ENCODE data around the gene ACOXL. TPM values are rescaled to one million over a fixed set of nuclear protein-coding genes. Genes with fewer than 3 reads are reported as not detected.

Gene ACOXL
- total and polyA plus RNA-seq, 9 donors, result 0.08 to 0.56 (median 0.19) TPM

GRCh38 chr2:110931648-110932047 is 199.3 kb downstream of the ACOXL start:
- Histone ChIP-seq H3K27me3 (ENCODE audit: control insufficient read depth, insufficient read depth, low read length) (no peaks in the 10 kb centered on the region), H3K9me3 (replicated peaks; ENCODE audit: control insufficient read depth, low read depth, low read length) (peaks cover 10% of the 10 kb centered on the region), H3K27ac (ENCODE audit: low read length) (no peak overlapping the region), H3K4me1 (ENCODE audit: control insufficient read depth, insufficient read depth, low read length) (no peaks in the 10 kb centered on the region), H3K36me3 (ENCODE audit: control insufficient read depth, insufficient read depth, low read length) (no peaks in the 10 kb centered on the region), H3K4me3 (ENCODE audit: low read length) (no peak overlapping the region)
- no CpG with 5 or more reads among the region's 2 CpGs for WGBS (ENCODE audit: insufficient coverage)
- peak; percentile 75 for DNase-seq

- WGBS (ENCODE audit: insufficient coverage), result 98% methylated on average over 8 of the region's 10 CpGs
- Histone ChIP-seq H3K4me3 (ENCODE audit: low read length) (no peak overlapping the region), H3K36me3 (ENCODE audit: control insufficient read depth, insufficient read depth, low read length) (no peaks in the 10 kb centered on the region), H3K4me1 (ENCODE audit: control insufficient read depth, insufficient read depth, low read length) (no peaks in the 10 kb centered on the region), H3K9me3 (replicated peaks; ENCODE audit: control insufficient read depth, low read depth, low read length) (peaks cover 10% of the 10 kb centered on the region), H3K27me3 (ENCODE audit: control insufficient read depth, insufficient read depth, low read length) (no peaks in the 10 kb centered on the region), H3K27ac (ENCODE audit: low read length) (no peak overlapping the region)
- DNase-seq, result no peak
These were observed 201.0 kb downstream of the ACOXL start for GRCh38 chr2:110933420-110933819.

GRCh38 chr2:110934948-110935347 is 202.6 kb downstream of the ACOXL start:
- Histone ChIP-seq H3K9me3 (replicated peaks; ENCODE audit: control insufficient read depth, low read depth, low read length) (peaks cover 2% of the 10 kb centered on the region), H3K4me3 (ENCODE audit: low read length) (no peak overlapping the region), H3K4me1 (ENCODE audit: control insufficient read depth, insufficient read depth, low read length) (no peaks in the 10 kb centered on the region), H3K27me3 (ENCODE audit: control insufficient read depth, insufficient read depth, low read length) (no peaks in the 10 kb centered on the region), H3K36me3 (ENCODE audit: control insufficient read depth, insufficient read depth, low read length) (no peaks in the 10 kb centered on the region), H3K27ac (ENCODE audit: low read length) (no peak overlapping the region)
- 93% methylated on average over 6 of the region's 6 CpGs for WGBS (ENCODE audit: insufficient coverage)
- DNase-seq, result no peak

- peak; percentile 64 for DNase-seq
- H3K4me3 ChIP-seq (ENCODE audit: low read length), result no peak overlapping the region
- no peaks in the 10 kb centered on the region for H3K27me3 ChIP-seq (ENCODE audit: control insufficient read depth, insufficient read depth, low read length)
- no peaks in the 10 kb centered on the region for H3K9me3 ChIP-seq (replicated peaks; ENCODE audit: control insufficient read depth, low read depth, low read length)
- H3K27ac ChIP-seq (ENCODE audit: low read length), result no peak overlapping the region
- no peaks in the 10 kb centered on the region for H3K4me1 ChIP-seq (ENCODE audit: control insufficient read depth, insufficient read depth, low read length)
- 17% methylated on average over 1 of the region's 5 CpGs for WGBS (ENCODE audit: insufficient coverage)
- H3K36me3 ChIP-seq (ENCODE audit: control insufficient read depth, insufficient read depth, low read length), result no peaks in the 10 kb centered on the region
These were observed 208.1 kb downstream of the ACOXL start for GRCh38 chr2:110940376-110940910.

- Histone ChIP-seq H3K4me1 (ENCODE audit: control insufficient read depth, insufficient read depth, low read length) (no peaks in the 10 kb centered on the region), H3K27me3 (ENCODE audit: control insufficient read depth, insufficient read depth, low read length) (no peaks in the 10 kb centered on the region), H3K4me3 (ENCODE audit: low read length) (no peak overlapping the region), H3K27ac (ENCODE audit: low read length) (no peak overlapping the region), H3K9me3 (replicated peaks; ENCODE audit: control insufficient read depth, low read depth, low read length) (no peaks in the 10 kb centered on the region), H3K36me3 (ENCODE audit: control insufficient read depth, insufficient read depth, low read length) (no peaks in the 10 kb centered on the region)
- whole genome bisulfite sequencing (ENCODE audit: insufficient coverage), result 50% methylated on average over 2 of the region's 2 CpGs
- DNase-seq, result no peak
These were observed 208.9 kb downstream of the ACOXL start for GRCh38 chr2:110941226-110941625.

- Histone ChIP-seq H3K36me3 (ENCODE audit: control insufficient read depth, insufficient read depth, low read length) (no peaks in the 10 kb centered on the region), H3K9me3 (replicated peaks; ENCODE audit: control insufficient read depth, low read depth, low read length) (no peaks in the 10 kb centered on the region), H3K27ac (ENCODE audit: low read length) (no peak overlapping the region), H3K27me3 (ENCODE audit: control insufficient read depth, insufficient read depth, low read length) (no peaks in the 10 kb centered on the region), H3K4me1 (ENCODE audit: control insufficient read depth, insufficient read depth, low read length) (peaks cover 15% of the 10 kb centered on the region), H3K4me3 (ENCODE audit: low read length) (no peak overlapping the region)
- DNase-seq, result no peak
- WGBS (ENCODE audit: insufficient coverage), result no CpG with 5 or more reads among the region's 1 CpG
These were observed 210.8 kb downstream of the ACOXL start for GRCh38 chr2:110943070-110943634.

- Histone ChIP-seq H3K27ac (ENCODE audit: low read length) (no peak overlapping the region), H3K4me1 (ENCODE audit: control insufficient read depth, insufficient read depth, low read length) (peaks cover 25% of the 10 kb centered on the region), H3K4me3 (ENCODE audit: low read length) (no peak overlapping the region), H3K36me3 (ENCODE audit: control insufficient read depth, insufficient read depth, low read length) (no peaks in the 10 kb centered on the region), H3K9me3 (replicated peaks; ENCODE audit: control insufficient read depth, low read depth, low read length) (no peaks in the 10 kb centered on the region), H3K27me3 (ENCODE audit: control insufficient read depth, insufficient read depth, low read length) (no peaks in the 10 kb centered on the region)
- peak; percentile 75 for DNase-seq
- 42% methylated on average over 2 of the region's 7 CpGs for WGBS (ENCODE audit: insufficient coverage)
These were observed 214.5 kb downstream of the ACOXL start for GRCh38 chr2:110946902-110947301.

GRCh38 chr2:110948027-110948674 is 215.8 kb downstream of the ACOXL start:
- no peaks in the 10 kb centered on the region for H3K36me3 ChIP-seq (ENCODE audit: control insufficient read depth, insufficient read depth, low read length)
- H3K4me1 ChIP-seq (ENCODE audit: control insufficient read depth, insufficient read depth, low read length), result peaks cover 25% of the 10 kb centered on the region
- DNase-seq, result peak; percentile 82
- H3K27me3 ChIP-seq (ENCODE audit: control insufficient read depth, insufficient read depth, low read length), result no peaks in the 10 kb centered on the region
- no peak overlapping the region for H3K27ac ChIP-seq (ENCODE audit: low read length)
- WGBS (ENCODE audit: insufficient coverage), result 67% methylated on average over 1 of the region's 10 CpGs
- no peaks in the 10 kb centered on the region for H3K9me3 ChIP-seq (replicated peaks; ENCODE audit: control insufficient read depth, low read depth, low read length)
- H3K4me3 ChIP-seq (ENCODE audit: low read length), result no peak overlapping the region

- no peaks in the 10 kb centered on the region for H3K36me3 ChIP-seq (ENCODE audit: control insufficient read depth, insufficient read depth, low read length)
- H3K27ac ChIP-seq (ENCODE audit: low read length), result no peak overlapping the region
- DNase-seq, result no peak
- H3K9me3 ChIP-seq (replicated peaks; ENCODE audit: control insufficient read depth, low read depth, low read length), result no peaks in the 10 kb centered on the region
- peaks cover 25% of the 10 kb centered on the region for H3K4me1 ChIP-seq (ENCODE audit: control insufficient read depth, insufficient read depth, low read length)
- WGBS (ENCODE audit: insufficient coverage), result no CpG with 5 or more reads among the region's 3 CpGs
- no peaks in the 10 kb centered on the region for H3K27me3 ChIP-seq (ENCODE audit: control insufficient read depth, insufficient read depth, low read length)
- H3K4me3 ChIP-seq (ENCODE audit: low read length), result no peak overlapping the region
These were observed 217.9 kb downstream of the ACOXL start for GRCh38 chr2:110950281-110950680.

- WGBS (ENCODE audit: insufficient coverage), result no CpG with 5 or more reads among the region's 2 CpGs
- Histone ChIP-seq H3K9me3 (replicated peaks; ENCODE audit: control insufficient read depth, low read depth, low read length) (no peaks in the 10 kb centered on the region), H3K4me3 (ENCODE audit: low read length) (no peak overlapping the region), H3K36me3 (ENCODE audit: control insufficient read depth, insufficient read depth, low read length) (no peaks in the 10 kb centered on the region), H3K27ac (ENCODE audit: low read length) (no peak overlapping the region), H3K27me3 (ENCODE audit: control insufficient read depth, insufficient read depth, low read length) (no peaks in the 10 kb centered on the region), H3K4me1 (ENCODE audit: control insufficient read depth, insufficient read depth, low read length) (no peaks in the 10 kb centered on the region)
- no peak for DNase-seq
These were observed 222.7 kb downstream of the ACOXL start for GRCh38 chr2:110955045-110955444.

All from muscle of leg (tissue), 11 donors.